Measurements from ENCODE around the gene ATF4.

DNA sequence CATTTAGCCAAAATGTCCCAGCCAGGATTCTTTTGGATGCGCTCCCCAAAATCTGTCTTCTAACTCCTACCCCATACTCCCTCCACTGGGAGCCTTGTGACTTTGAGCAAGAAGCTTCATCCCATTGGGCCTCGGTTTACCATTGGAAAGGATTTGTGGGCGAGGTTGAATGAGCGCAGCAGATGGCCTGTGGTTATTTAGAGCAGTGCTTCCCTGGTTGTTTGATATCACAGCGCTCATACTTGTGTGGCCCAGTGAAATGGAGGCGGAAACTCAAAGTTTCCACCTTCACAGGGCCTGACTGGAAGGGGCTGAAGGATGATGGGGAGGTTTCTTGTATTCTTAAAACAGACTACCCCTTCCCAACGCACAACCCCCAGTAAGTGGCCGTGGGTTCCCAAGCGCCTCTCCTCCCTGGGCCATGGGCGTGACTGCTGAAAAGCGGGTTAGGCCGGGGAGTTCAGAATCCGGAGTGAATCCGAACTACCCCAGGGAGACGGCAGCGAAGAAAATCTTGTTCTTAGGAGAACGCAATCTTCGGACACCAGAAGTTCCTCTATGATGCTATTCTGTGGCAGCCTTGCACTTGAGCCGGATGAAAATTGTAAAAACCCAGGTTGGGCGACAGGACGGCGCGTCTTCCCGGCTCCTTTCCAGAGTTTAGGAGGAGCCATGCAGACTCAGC, 1.2 kb upstream of the ATF4 start:
- TF ChIP-seq, protein P1, sequence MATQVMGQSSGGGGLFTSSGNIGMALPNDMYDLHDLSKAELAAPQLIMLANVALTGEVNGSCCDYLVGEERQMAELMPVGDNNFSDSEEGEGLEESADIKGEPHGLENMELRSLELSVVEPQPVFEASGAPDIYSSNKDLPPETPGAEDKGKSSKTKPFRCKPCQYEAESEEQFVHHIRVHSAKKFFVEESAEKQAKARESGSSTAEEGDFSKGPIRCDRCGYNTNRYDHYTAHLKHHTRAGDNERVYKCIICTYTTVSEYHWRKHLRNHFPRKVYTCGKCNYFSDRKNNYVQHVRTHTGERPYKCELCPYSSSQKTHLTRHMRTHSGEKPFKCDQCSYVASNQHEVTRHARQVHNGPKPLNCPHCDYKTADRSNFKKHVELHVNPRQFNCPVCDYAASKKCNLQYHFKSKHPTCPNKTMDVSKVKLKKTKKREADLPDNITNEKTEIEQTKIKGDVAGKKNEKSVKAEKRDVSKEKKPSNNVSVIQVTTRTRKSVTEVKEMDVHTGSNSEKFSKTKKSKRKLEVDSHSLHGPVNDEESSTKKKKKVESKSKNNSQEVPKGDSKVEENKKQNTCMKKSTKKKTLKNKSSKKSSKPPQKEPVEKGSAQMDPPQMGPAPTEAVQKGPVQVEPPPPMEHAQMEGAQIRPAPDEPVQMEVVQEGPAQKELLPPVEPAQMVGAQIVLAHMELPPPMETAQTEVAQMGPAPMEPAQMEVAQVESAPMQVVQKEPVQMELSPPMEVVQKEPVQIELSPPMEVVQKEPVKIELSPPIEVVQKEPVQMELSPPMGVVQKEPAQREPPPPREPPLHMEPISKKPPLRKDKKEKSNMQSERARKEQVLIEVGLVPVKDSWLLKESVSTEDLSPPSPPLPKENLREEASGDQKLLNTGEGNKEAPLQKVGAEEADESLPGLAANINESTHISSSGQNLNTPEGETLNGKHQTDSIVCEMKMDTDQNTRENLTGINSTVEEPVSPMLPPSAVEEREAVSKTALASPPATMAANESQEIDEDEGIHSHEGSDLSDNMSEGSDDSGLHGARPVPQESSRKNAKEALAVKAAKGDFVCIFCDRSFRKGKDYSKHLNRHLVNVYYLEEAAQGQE (IDR thresholded peaks at IDR 0.05; ENCODE audit: low read depth) = no peak
- TF ChIP-seq EP300 (IDR thresholded peaks at IDR 0.05; ENCODE audit: borderline replicate concordance) = peak; percentile 22; the same call in 1 of the 2 replicates
- TF ChIP-seq CREB1 (IDR thresholded peaks at IDR 0.05; ENCODE audit: low read depth) = no peak
- TF ChIP-seq TCF12 (IDR thresholded peaks at IDR 0.05; ENCODE audit: low read depth) = no peak
- TF ChIP-seq RAD21 (IDR thresholded peaks at IDR 0.05; ENCODE audit: low read depth) = no peak
- TF ChIP-seq FOXM1 (IDR thresholded peaks at IDR 0.05; ENCODE audit: borderline replicate concordance, low read depth) = no peak
- no peak for TF ChIP-seq YY1 (IDR thresholded peaks at IDR 0.05; ENCODE audit: low read depth)
